HCT116 (cell line): ENCODE results near the gene PITPNC1. TPM values are rescaled to one million over a fixed set of nuclear protein-coding genes. Genes with fewer than 3 reads are reported as not detected.

Experiments
- ATAC-seq: fragments of 200-7000 bp; cut with Tn5 transposase; 2 replicates; pipeline ENCODE4 v1.9.1; 2020; ENCODE audit warnings: mild to moderate bottlenecking, moderate library complexity
- BruUV-seq: library from RNA; stranded (reverse); fragments of 400-500 nt; replicated peaks from 2 replicates; lab custom pipeline; 2021; lab: Mats Ljungman, UMichigan
- CTCF ChIA-PET: fragments of 300-600 bp; sonication (Branson Sonifier 250); formaldehyde crosslinking; loops from one replicate; lab custom pipeline; 2021; ENCODE audit warnings: antibody characterized with exemption; lab: Charles Lee
- POLR2A ChIA-PET: fragments of 300-600, 350-600 bp; sonication (Branson Sonifier 250); formaldehyde crosslinking; loops from one replicate; lab custom pipeline; 2021; ENCODE audit warnings: antibody characterized with exemption; lab: Charles Lee
- RAD21 ChIA-PET, 2 experiments: fragments of 300-600 bp; sonication (Branson Sonifier 250); formaldehyde crosslinking; loops; one replicate each; lab custom pipeline; 2023; ENCODE audit warnings: low total read pairs in 2 of 2; ENCODE audit not compliant: uncharacterized antibody in 2 of 2, unreplicated experiment in 2 of 2, low non-redundant PET in 1 of 2; lab: Charles Lee
- DNase-seq: peaks from one replicate; pipeline ENCODE4 v3.0.0-alpha.2; 2010; ENCODE audit warnings: low read depth, low spot score
- H2AFZ ChIP-seq: fragments of 200-600 bp; shearing (Covaris generic), sonication (generic); 2 replicates; pipeline ENCODE4 v1.6.1; 2017; ENCODE audit warnings: low read depth, mixed run types, mixed read lengths, antibody characterized with exemption, low read length; ENCODE audit not compliant: poor library complexity, severe bottlenecking
- H3K27ac ChIP-seq: 2 replicates; pipeline ENCODE4 v1.5.1; 2012; ENCODE audit warnings: low read depth, low read length
- H3K27me3 ChIP-seq: fragments of 200-600 bp; sonication (generic); 2 replicates; pipeline ENCODE4 v1.6.1; 2016; ENCODE audit warnings: mixed run types, low read length, mixed read lengths; ENCODE audit not compliant: insufficient read depth
- H3K36me3 ChIP-seq, 2 experiments: fragments of 200-500 bp in 1 of 2; fragments of 200-600 bp in 1 of 2; sonication (Bioruptor generic) in 1 of 2; sonication (generic) in 1 of 2; 2 replicates each; pipeline versions ENCODE4 v1.5.1 to v1.6.1; 2014 to 2016; ENCODE audit warnings: low read length in 2 of 2, inconsistent platforms in 1 of 2, mixed read lengths in 1 of 2, mixed run types in 1 of 2; ENCODE audit not compliant: insufficient read depth in 2 of 2, control insufficient read depth in 1 of 2
- H3K4me1 ChIP-seq, 2 experiments: fragments of 200-600 bp in 1 of 2; sonication (generic) in 1 of 2; 2 replicates each; pipeline versions ENCODE4 v1.5.1 to v1.6.1; 2012 to 2017; ENCODE audit warnings: low read length in 2 of 2, inconsistent platforms in 1 of 2, mild to moderate bottlenecking in 1 of 2, mixed read lengths in 1 of 2, mixed run types in 1 of 2, moderate library complexity in 1 of 2; ENCODE audit not compliant: insufficient read depth in 2 of 2, control insufficient read depth in 1 of 2
- H3K4me2 ChIP-seq: fragments of 200-600 bp; sonication (generic); 2 replicates; pipeline ENCODE4 v1.6.1; 2017; ENCODE audit warnings: mixed run types, low read length, mixed read lengths
- H3K4me3 ChIP-seq, 2 experiments: fragments of 200-600 bp in 1 of 2; sonication (generic) in 1 of 2; replicated peaks in 1 of 2; 2 replicates each; pipeline ENCODE4 v1.5.1; 2011 to 2016; ENCODE audit warnings: low read length in 2 of 2, control low read depth in 1 of 2, low read depth in 1 of 2, mild to moderate bottlenecking in 1 of 2, mixed read lengths in 1 of 2, mixed run types in 1 of 2
- H3K79me2 ChIP-seq: fragments of 200-600 bp; sonication (generic); 2 replicates; pipeline ENCODE4 v1.6.1; 2017; ENCODE audit warnings: mild to moderate bottlenecking, mixed run types, low read length, moderate library complexity, mixed read lengths; ENCODE audit not compliant: insufficient read depth
- H3K9ac ChIP-seq: fragments of 200-600 bp; sonication (generic); 2 replicates; pipeline ENCODE4 v1.6.1; 2016; ENCODE audit warnings: low read length, mixed read lengths
- H3K9me2 ChIP-seq: fragments of 200-600 bp; sonication (generic), shearing (Covaris generic); 2 replicates; pipeline ENCODE4 v1.6.1; 2017; ENCODE audit warnings: mixed run types, mild to moderate bottlenecking, moderate library complexity; ENCODE audit not compliant: insufficient read depth
- H3K9me3 ChIP-seq, 2 experiments: fragments of 200-500 bp in 1 of 2; fragments of 200-600 bp in 1 of 2; sonication (Bioruptor generic) in 1 of 2; sonication (generic) in 1 of 2; 2 replicates each; pipeline ENCODE4 v1.6.1; 2014 to 2017; ENCODE audit warnings: low read length in 2 of 2, mixed read lengths in 2 of 2, inconsistent platforms in 1 of 2, low read depth in 1 of 2, mild to moderate bottlenecking in 1 of 2, mixed run types in 1 of 2, moderate library complexity in 1 of 2; ENCODE audit not compliant: control insufficient read depth in 1 of 2, insufficient read depth in 1 of 2
- H4K20me1 ChIP-seq: fragments of 200-600 bp; sonication (generic), shearing (Covaris generic); 2 replicates; pipeline ENCODE4 v1.6.1; 2017; ENCODE audit warnings: mixed run types, mild to moderate bottlenecking, moderate library complexity; ENCODE audit not compliant: insufficient read depth
- CTCF ChIP-seq, 3 experiments: fragments of 200-600 bp in 1 of 3; sonication (generic) in 1 of 3; IDR thresholded peaks in 2 of 3; conservative IDR thresholded peaks in 1 of 3; 2 replicates each; pipeline ENCODE4 v1.5.1; 2012 to 2017; ENCODE audit warnings: low read depth in 2 of 3, low read length in 2 of 3, antibody characterized with exemption in 1 of 3, borderline replicate concordance in 1 of 3, control low read depth in 1 of 3, mild to moderate bottlenecking in 1 of 3, mixed read lengths in 1 of 3, mixed run types in 1 of 3, moderate library complexity in 1 of 3; ENCODE audit not compliant: insufficient read depth in 1 of 3
- EGR1 ChIP-seq: IDR thresholded peaks from 2 replicates; pipeline ENCODE4 v1.6.1; 2012; ENCODE audit warnings: low read depth
- ELF1 ChIP-seq: IDR thresholded peaks from 2 replicates; pipeline ENCODE4 v1.6.1; 2012; ENCODE audit warnings: low read depth, borderline replicate concordance
- FOSL1 ChIP-seq: IDR thresholded peaks from 2 replicates; pipeline ENCODE4 v1.6.1; 2012; ENCODE audit warnings: low read depth
- POLR2A ChIP-seq: IDR thresholded peaks from 2 replicates; pipeline ENCODE4 v1.7.0; 2011; ENCODE audit warnings: borderline replicate concordance; ENCODE audit not compliant: insufficient read depth, insufficient read length; ENCODE audit errors: extremely low read depth
- POLR2AphosphoS5 ChIP-seq: IDR thresholded peaks from 2 replicates; pipeline ENCODE4 v1.6.1; 2011; ENCODE audit warnings: mild to moderate bottlenecking, low read depth, low read length, moderate library complexity
- SIN3A ChIP-seq: IDR thresholded peaks from 2 replicates; pipeline ENCODE4 v1.6.1; 2012; ENCODE audit warnings: low read depth
- SP1 ChIP-seq: IDR thresholded peaks from 2 replicates; pipeline ENCODE4 v1.6.1; 2012; ENCODE audit warnings: low read depth
- TCF7L2 ChIP-seq: IDR thresholded peaks from 2 replicates; pipeline ENCODE4 v1.7.0; 2011; ENCODE audit warnings: borderline replicate concordance, inconsistent platforms; ENCODE audit not compliant: insufficient read depth, insufficient read length; ENCODE audit errors: extremely low read depth
- YY1 ChIP-seq: IDR thresholded peaks from 2 replicates; pipeline ENCODE4 v1.6.1; 2011; ENCODE audit warnings: low read length, low read depth, moderate library complexity, mild to moderate bottlenecking; ENCODE audit not compliant: insufficient replicate concordance; ENCODE audit errors: extremely low read depth
- ZBTB33 ChIP-seq: IDR thresholded peaks from 2 replicates; pipeline ENCODE4 v1.6.1; 2011; ENCODE audit warnings: mild to moderate bottlenecking, low read length, moderate library complexity; ENCODE audit not compliant: insufficient replicate concordance; ENCODE audit errors: extremely low read depth
- ZFX ChIP-seq: fragments of 450-650 bp; IDR thresholded peaks from 2 replicates; pipeline ENCODE4 v1.6.1; 2017
- intact Hi-C: fragments of 100-400 bp; cut with micrococcal nuclease; formaldehyde crosslinking; loops from 2 replicates; pipeline ENCODE4 v1.10.0; 2022
- total RNA-seq: library from RNA; stranded (reverse); gene quantifications from one replicate; pipeline ENCODE4 v1.2.1, GENCODE V29; 2021; ENCODE audit not compliant: unreplicated experiment

PITPNC1 gene
- total RNA-seq, 1 experiment from 2014 or later = 41.9 TPM

- TF ChIP-seq TCF7L2 (no peak), SP1 (no peak), ZFX (no peak), POLR2A (no peak)
Observed at GRCh38 chr17:67531291-67531690, 154.2 kb downstream of the PITPNC1 start (continued).

- Histone ChIP-seq H3K4me3 (no peak overlapping the region), H3K27me3 (no peaks in the 10 kb centered on the region), H4K20me1 (no peaks in the 10 kb centered on the region), H3K79me2 (no peaks in the 10 kb centered on the region), H3K27ac (no peak overlapping the region), H3K9me2 (no peaks in the 10 kb centered on the region), H3K9ac (no peak overlapping the region), H3K4me1 (peaks cover 14 to 31% of the 10 kb centered on the region in 2 experiments)
- RAD21 ChIA-PET = no interaction called here
- no TSS peak for BruUV-seq
- no peak for TF ChIP-seq FOSL1
- TF ChIP-seq ZBTB33 = no peak
- no peak for TF ChIP-seq POLR2AphosphoS5
- TF ChIP-seq CTCF (IDR thresholded peaks at IDR 0.05 in 2 of 3, conservative IDR thresholded peaks at IDR 0.05 in 1 of 3; ENCODE audit: borderline replicate concordance in 1 of 3, insufficient read depth in 1 of 3, low read depth in 2 of 3, low read length in 2 of 3) = no peak
- no peak for TF ChIP-seq ELF1
- no peak for TF ChIP-seq SIN3A
- TF ChIP-seq SP1 = no peak
- no peak for TF ChIP-seq EGR1
- no peak for TF ChIP-seq TCF7L2
- TF ChIP-seq YY1 = no peak
- TF ChIP-seq, all 23 proteins: peak for 0
- Histone ChIP-seq H3K4me2 (no peak overlapping the region), H2AFZ (no peak overlapping the region), H3K9me3 (no peaks in the 10 kb centered on the region), H3K36me3 (peaks cover 0 to 4% of the 10 kb centered on the region in 2 experiments; a peak in 1 of 4 replicates)
- ChIA-PET POLR2A (no interaction called here), CTCF (no interaction called here)
- DNase-seq (no peak), ATAC-seq (no peak)
- intact Hi-C loops = no loop called here
Observed at GRCh38 chr17:67532326-67532871, 155.3 kb downstream of the PITPNC1 start.
